HG02981 (cell line): ENCODE measurements around the gene ARFGAP1.
"Not testable (repeated sequence)": the region's sequence is repeated elsewhere in the genome, so short reads cannot be mapped to it uniquely, and the experiment has no call there.

Experiments used
- ATAC-seq: cut with Tn5 transposase; IDR thresholded peaks from one replicate; pipeline ENCODE4 v1.9.1; 2021; ENCODE audit warnings: mild to moderate bottlenecking, moderate library complexity; ENCODE audit not compliant: unreplicated experiment

The ARFGAP1 gene

DNA sequence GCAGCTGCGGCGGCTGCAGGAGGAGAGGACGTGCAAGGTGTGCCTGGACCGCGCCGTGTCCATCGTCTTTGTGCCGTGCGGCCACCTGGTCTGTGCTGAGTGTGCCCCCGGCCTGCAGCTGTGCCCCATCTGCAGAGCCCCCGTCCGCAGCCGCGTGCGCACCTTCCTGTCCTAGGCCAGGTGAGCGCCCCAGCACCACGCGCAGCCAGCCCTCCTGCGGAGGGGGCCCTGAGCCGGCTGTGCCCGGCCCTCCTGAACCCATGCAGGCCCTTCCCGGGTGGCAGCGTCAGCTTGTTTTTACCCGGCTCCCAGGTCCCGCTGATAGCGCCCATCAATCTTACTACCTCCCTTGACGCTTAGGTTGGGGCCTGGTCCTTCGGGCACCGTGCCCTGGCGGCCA lies 33.2 kb upstream of the ARFGAP1 start:
- no peak for ATAC-seq

- no peak for ATAC-seq
These were observed 32.6 kb upstream of the ARFGAP1 start for GRCh38 chr20:63240004-63240403.

DNA sequence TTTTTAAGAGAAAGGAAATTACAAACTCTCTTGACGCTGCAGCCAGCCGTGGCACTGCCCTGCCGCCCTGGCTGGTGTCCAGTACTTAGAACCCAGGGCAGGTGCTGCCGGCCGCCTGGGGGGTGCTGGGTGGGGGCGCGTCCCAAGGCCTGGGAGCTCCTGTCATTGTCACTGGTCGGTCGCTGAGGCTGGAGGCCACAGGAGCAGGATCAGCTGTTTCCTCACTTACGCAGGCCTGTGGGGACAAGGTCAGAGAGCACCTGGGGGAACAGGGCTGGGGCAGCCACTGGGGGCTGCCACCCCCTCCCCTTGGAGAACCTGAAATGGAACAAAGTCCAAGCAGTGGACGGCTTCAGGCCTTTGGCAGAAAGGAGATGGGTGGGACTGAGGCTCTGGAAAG lies 31.3 kb upstream of the ARFGAP1 start:
- ATAC-seq: no peak

GRCh38 chr20:63242736-63243135 lies 29.9 kb upstream of the ARFGAP1 start:
- ATAC-seq: no peak

GRCh38 chr20:63243604-63244247 lies 28.9 kb upstream of the ARFGAP1 start:
- no peak for ATAC-seq

DNA sequence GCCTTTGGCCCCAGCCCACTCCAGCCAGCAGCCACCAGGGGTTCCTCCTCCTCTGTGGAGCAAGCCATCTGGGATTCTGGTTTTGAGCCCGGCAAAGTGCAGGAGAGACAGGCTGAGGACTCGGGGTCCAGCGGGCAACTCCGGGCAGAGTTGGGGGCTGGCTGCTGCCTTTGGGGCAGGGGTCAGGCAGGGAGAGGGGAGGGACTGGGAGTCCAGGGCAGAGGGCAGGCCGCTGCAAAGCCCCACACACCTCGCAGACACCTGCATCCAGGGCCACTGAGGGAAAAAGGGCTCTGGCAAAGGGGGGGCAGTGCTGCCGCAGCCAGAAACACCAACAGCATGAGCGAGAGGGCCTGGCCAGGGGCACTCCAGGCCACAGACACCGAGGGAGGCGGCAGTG lies 28.1 kb upstream of the ARFGAP1 start:
- no peak for ATAC-seq

- no peak for ATAC-seq
These were observed 25.9 kb upstream of the ARFGAP1 start for GRCh38 chr20:63246490-63247288.

- no peak for ATAC-seq
These were observed 24.9 kb upstream of the ARFGAP1 start for GRCh38 chr20:63247671-63248228.

DNA sequence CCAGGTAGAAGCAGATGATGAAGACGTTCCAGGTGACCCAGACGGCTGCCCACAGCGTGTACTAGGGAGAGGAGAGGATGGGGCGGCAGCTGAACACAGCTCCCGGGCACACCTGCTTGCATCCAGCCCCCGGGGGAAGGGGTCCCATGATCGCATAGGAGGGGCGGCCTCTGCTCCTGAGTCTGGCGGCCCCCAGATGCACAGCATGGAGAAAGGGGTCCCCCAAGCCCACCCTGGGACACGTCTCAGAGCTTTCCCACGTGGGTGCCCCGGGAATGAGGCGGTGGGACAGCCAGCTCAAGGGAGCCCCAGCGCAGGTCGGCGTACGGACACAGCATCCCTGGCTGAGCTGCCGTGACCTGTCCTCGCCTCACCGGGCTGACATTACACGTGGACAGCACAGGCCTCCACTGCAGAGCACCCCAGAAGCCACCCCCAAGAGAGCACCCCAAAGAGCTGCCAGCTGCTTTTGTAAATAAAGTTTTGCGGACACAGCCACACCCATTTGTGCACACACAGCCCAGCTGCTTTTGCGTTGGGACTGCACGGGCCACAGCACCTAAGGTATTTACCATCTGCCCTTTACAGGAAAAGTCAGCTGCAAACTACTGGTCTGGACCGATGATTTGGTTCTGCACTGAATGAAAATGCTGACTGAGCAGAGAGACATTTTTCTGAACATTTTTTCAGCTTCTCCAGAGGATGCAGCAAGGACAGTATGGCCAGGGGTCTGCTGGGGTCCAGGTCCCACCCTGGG lies 23.6 kb upstream of the ARFGAP1 start:
- no peak for ATAC-seq

- ATAC-seq: no peak
These were observed 22.7 kb upstream of the ARFGAP1 start for GRCh38 chr20:63249891-63250290.

- not testable (repeated sequence) for ATAC-seq
These were observed 21.3 kb upstream of the ARFGAP1 start for GRCh38 chr20:63251350-63251749.

DNA sequence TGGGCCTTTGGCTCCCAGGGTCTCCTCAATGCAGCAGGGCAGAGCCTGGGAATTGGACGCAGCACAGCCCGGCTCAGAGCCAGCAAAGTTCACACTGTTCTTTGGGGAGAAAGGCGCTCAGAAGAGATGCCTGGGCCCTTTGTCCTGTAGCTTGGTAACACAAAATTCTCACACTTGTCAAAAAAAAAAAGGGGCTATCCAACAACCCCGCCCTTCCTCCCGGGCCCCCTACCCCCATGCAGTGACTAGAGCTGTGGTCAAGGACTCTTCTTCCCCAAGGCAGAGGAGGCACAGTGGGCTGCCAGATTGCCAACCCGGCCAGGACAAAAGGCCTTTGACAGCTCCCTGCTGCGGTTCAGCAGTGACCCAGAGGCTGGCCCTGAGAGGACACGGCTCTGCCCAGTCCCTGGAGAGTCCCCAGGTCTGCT lies 20.3 kb upstream of the ARFGAP1 start:
- ATAC-seq: no peak

DNA sequence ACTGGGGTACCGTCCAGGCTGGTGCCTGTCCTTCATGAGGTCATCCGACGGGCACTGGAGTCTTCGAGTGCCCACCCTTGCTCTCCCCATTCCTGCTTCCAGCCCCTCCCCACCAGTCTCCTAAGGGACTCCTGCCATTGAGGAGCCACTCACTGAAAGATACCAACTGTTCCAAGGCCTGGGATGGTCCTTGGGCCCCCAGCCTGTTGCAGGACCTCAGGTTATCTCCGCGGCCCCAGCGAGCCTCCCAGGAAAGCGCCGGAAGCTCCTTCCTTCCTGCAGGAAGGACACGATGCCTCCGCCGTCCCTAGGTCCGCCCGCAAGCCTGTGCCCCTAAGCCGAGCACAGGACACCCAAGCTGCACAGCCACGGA lies 19.6 kb upstream of the ARFGAP1 start:
- ATAC-seq: no peak

DNA sequence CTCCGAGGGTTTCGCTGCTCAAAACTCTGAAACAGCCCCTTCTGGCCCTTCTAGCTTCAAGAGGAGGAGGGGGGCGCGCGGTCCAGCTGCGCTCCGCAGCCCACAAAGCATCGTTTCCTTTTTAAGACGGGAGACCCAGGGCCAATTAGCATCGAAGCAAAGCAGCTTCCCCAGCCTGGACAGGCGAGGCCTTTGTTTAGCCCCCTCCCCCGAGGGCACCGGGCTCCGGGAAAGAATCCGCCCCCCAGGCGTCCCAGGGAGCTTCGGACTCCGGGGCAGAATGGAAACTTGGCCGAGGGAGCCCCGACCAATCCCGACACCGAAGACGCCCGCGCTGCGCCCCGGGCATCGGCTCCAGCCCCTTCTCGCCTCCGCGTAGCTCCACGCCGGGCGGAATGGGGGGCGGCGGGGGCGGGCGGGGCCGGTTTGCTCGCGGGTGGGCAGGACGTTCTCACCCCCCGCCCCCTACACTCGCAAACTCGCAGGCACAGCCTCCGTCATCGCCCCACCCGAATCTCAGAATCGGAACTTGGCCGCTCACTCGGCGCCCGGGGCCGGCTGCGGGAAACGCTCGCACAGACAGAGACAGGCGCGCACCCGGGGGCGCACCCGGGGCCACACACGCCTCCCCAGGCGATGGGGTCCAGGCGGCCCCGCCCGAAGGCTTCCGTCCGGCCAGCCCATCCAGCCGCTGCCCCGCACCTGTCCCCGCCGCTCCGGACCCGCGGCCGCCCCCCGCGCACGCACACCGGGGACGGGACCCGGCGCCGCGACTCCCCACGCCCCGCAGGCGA lies 19.0 kb upstream of the ARFGAP1 start:
- ATAC-seq: no peak

DNA sequence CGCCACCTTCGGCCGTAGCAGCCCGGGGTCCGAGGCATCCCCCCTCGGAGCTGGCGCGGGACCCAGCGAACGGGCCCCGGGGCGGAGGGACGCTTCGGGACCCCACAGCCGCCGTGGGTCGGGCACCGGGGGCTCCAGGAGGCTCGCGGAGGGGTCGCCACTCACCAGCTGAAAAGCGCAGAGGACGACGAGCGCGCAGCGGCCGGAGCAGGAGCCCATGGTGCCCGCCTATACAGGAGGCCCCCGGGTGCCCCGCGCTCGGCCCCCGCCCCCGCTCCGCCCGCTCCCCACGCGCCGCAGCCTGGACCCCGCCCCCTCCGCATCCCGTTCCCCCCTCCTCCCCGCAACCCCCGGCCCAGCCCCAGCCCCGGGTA lies 18.4 kb upstream of the ARFGAP1 start, which contains the start of gene NKAIN4:
Gene NKAIN4 (minus strand): TSS at position 232 of the 374 bp plus-strand sequence. CDS start 13 bp downstream, at position 219.
- ATAC-seq: no peak

GRCh38 chr20:63254606-63255384 lies 17.8 kb upstream of the ARFGAP1 start:
- ATAC-seq: no peak

- ATAC-seq: no peak
These were observed 16.5 kb upstream of the ARFGAP1 start for GRCh38 chr20:63255931-63256704.

DNA sequence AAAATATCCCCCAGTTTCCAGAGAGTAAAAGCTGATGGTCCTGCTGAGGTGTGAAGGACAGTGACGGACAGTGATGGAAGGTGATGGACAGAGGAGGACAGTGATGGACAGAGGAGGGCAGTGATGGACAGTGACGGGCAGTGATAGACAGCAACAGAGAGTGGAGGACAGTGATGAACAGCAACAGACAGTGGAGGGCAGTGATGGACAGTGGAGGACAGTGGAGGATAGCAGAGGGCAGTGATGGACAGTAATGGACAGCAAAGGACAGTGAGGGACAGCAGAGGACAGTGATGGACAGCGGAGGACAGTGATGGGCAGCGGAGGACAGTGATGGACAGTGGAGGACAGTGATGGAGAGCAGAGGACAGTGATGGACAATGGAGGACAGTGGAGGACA lies 15.7 kb upstream of the ARFGAP1 start:
- ATAC-seq: no peak

DNA sequence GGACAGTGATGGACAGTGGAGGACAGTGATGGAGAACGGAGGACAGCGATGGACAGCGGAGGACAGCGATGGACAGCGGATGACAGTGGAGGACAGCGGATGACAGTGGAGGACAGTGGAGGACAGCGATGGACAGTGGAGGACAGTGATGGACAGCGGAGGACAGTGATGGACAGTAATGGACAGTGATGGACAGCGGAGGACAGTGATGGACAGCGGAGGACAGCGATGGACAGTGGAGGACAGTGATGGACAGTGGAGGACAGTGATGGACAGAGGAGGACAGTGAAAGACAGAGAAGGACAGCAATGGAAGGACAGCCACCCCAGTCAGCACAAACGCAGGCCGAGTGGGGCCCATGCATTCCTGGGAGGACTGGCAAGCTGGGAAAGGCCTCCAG lies 15.0 kb upstream of the ARFGAP1 start:
- ATAC-seq: no peak
